ENCODE results near the gene STRN3.

The STRN3 gene

DNA sequence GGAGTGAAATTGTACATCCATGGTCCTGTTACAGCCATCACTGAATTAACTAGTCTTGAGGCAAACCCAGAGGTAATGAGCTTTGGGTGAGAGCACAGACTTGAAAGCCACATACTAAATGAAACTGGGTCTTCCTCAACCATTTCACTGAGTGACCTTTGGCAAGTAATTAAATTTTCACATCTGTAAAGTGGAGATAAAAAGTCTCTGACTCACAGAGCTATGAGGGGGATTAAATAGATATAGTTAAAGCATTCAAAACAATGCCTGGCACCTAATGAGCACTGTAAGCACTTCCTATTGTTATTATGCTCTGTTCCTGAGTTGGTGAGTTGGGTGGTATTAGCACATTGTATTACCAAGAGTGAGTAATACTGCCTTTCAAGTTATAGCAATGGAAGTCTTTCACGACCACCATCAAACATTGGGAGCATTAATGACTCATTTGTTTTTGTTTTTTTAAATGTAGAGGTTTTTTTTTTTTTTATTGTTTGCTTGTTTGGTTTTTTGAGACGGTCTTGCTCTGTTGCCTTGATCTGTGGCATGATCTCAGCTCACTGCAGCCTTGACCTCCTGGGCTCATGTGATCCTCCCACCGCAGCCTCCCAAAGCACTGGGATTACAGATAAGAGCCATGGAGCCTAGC is 12.5 kb upstream of the STRN3 start:
- TF ChIP-seq POLR2AphosphoS5 (IDR thresholded peaks at IDR 0.05; ENCODE audit: low read depth, low read length) (no peak), PAX5 (IDR thresholded peaks at IDR 0.05; ENCODE audit: insufficient read depth, low read length, severe bottlenecking) (no peak), SPI1 (IDR thresholded peaks at IDR 0.05; ENCODE audit: low read depth, low read length) (no peak), TAF1 (IDR thresholded peaks at IDR 0.05; ENCODE audit: low read depth, low read length) (no peak), POLR2A (IDR thresholded peaks at IDR 0.05; ENCODE audit: low read depth, low read length) (no peak)
- FAIRE-seq (no peak), DNase-seq (ENCODE audit: insufficient read length, low spot score) (no peak)

DNA sequence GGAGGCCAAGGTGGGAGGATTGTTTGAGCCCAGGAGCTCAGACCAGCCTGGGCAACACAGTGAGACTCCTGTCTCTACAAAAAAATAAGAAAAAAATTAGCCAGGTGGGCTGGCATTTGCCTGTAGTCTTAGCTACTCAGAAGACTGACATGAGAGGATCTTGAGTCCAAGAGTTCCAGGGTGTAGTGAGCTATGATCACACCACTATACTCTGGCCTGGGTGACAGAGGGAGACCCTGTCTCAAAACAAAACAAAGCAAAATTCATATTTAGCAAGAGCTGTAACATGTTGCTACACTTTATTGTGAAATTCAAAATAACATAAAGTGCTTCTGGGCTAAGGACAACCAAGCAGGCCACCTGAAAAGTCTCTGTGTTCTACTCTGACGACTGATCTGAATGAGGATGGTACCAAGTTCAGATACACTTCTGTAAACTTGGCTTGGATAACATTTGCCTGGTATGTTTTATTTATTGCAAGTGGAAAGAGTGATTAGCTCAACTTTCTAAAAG is 11.6 kb upstream of the STRN3 start:
- no peak for FAIRE-seq
- no peak for TF ChIP-seq TAF1 (IDR thresholded peaks at IDR 0.05; ENCODE audit: low read depth, low read length)
- TF ChIP-seq SPI1 (IDR thresholded peaks at IDR 0.05; ENCODE audit: low read depth, low read length): no peak
- no peak for TF ChIP-seq POLR2AphosphoS5 (IDR thresholded peaks at IDR 0.05; ENCODE audit: low read depth, low read length)
- TF ChIP-seq PAX5 (IDR thresholded peaks at IDR 0.05; ENCODE audit: insufficient read depth, low read length, severe bottlenecking): no peak
- no peak for TF ChIP-seq POLR2A (IDR thresholded peaks at IDR 0.05; ENCODE audit: low read depth, low read length)
- TF ChIP-seq POU2F2 (IDR thresholded peaks at IDR 0.05; ENCODE audit: low read depth, low read length): no peak
- DNase-seq (ENCODE audit: insufficient read length, low spot score): no peak

DNA sequence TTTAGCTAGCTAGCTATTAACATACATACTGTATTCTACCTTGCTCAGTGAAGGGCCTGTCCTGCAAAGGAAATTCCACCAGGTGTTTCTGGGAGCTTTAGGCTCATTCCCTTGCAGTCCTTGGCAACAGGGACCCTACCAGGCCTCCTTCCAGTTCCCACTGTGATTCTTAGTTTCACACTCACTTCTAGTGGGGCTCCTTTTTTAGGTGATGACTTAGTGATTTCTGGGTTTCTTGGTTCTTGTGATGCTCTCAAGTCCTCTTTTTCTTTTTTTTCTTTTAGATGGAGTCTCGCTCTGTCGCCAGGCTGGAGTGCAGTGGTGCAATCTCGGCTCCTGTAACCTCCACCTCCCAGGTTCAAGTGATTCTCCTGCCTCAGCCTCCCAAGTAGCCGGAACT is 10.4 kb upstream of the STRN3 start:
- DNase-seq (ENCODE audit: insufficient read length, low spot score) (no peak), FAIRE-seq (no peak)

DNA sequence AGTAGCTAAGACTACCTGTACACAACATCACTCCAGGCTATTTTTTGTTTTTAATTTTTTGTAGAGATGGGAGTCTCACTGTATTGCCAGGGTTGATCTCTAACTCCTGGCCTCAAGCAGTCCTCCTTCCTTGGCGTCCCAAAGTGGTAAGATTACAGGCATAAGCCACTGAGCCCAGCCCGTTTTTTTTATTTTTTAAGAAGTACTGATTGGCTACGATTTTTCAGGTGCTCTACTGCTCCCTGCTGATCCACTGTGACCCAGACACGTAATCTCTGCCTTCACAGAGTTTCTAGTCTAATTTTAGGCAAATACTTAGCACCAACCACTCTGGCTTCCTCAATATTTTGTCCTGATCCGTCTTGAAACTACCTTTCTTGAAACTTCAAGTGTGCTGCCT is 4.3 kb upstream of the STRN3 start:
- FAIRE-seq (no peak), DNase-seq (ENCODE audit: insufficient read length, low spot score) (no peak)
- TF ChIP-seq POLR2A (IDR thresholded peaks at IDR 0.05; ENCODE audit: low read depth, low read length): no peak
- no peak for TF ChIP-seq POLR2AphosphoS5 (IDR thresholded peaks at IDR 0.05; ENCODE audit: low read depth, low read length)
- no peak for TF ChIP-seq SPI1 (IDR thresholded peaks at IDR 0.05; ENCODE audit: low read depth, low read length)
- TF ChIP-seq TAF1 (IDR thresholded peaks at IDR 0.05; ENCODE audit: low read depth, low read length): no peak
- TF ChIP-seq PAX5 (IDR thresholded peaks at IDR 0.05; ENCODE audit: insufficient read depth, low read length, severe bottlenecking): no peak
- no peak for TF ChIP-seq POU2F2 (IDR thresholded peaks at IDR 0.05; ENCODE audit: low read depth, low read length)

More for the DNA sequence above, 10.4 kb upstream of the STRN3 start:
- TF ChIP-seq POLR2A (IDR thresholded peaks at IDR 0.05; ENCODE audit: low read depth, low read length): no peak
- no peak for TF ChIP-seq POU2F2 (IDR thresholded peaks at IDR 0.05; ENCODE audit: low read depth, low read length)
- TF ChIP-seq POLR2AphosphoS5 (IDR thresholded peaks at IDR 0.05; ENCODE audit: low read depth, low read length): no peak
- no peak for TF ChIP-seq TAF1 (IDR thresholded peaks at IDR 0.05; ENCODE audit: low read depth, low read length)
- no peak for TF ChIP-seq SPI1 (IDR thresholded peaks at IDR 0.05; ENCODE audit: low read depth, low read length)
- no peak for TF ChIP-seq PAX5 (IDR thresholded peaks at IDR 0.05; ENCODE audit: insufficient read depth, low read length, severe bottlenecking)

DNA sequence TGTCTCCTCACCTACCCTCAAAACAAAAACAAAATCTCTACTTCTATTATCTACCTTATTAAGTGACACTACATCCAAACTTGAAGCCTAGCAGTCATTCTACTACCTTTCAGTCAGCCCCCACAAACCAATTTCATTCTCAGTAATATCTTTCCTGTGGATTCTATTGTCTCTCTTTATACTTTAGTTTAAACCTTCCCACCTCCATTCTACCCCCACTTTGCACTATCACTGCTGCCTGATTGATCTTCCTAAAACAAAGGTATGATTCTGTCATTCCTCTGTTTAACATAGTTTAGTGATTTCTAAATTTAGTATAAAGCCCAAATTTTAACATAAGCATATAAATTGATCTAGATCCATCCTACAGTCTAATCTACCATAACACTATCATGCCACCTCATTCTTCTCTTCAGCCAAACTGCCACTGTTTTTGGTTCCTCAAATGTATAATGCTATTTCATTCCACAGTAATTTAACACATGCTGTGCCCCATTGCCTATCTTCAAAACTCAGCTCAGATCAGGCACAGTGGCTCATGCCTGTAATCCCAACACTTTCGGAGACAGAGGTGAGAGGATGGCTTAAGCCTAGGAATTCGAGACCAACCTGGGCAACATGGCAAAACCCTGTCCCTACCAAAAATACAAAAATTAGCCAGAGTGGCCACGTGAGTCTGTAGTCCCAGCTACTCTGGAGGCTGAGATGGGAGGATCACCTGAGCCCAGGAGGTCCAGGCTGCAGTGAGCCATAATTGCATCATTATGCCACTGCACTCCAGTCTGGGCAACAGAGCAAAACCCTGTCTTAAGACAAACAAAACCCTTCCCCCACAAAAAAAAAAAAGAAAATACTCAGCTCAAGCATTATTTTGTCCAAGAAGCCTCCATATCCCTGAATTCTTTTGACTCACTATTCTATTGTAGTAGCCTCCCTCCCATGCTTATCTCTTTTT is 3.1 kb upstream of the STRN3 start:
- DNase-seq (ENCODE audit: insufficient read length, low spot score): no peak
- TF ChIP-seq SPI1 (IDR thresholded peaks at IDR 0.05; ENCODE audit: low read depth, low read length) (no peak), POLR2A (IDR thresholded peaks at IDR 0.05; ENCODE audit: low read depth, low read length) (no peak), POU2F2 (IDR thresholded peaks at IDR 0.05; ENCODE audit: low read depth, low read length) (no peak), PAX5 (IDR thresholded peaks at IDR 0.05; ENCODE audit: insufficient read depth, low read length, severe bottlenecking) (no peak), TAF1 (IDR thresholded peaks at IDR 0.05; ENCODE audit: low read depth, low read length) (no peak), POLR2AphosphoS5 (IDR thresholded peaks at IDR 0.05; ENCODE audit: low read depth, low read length) (no peak)

DNA sequence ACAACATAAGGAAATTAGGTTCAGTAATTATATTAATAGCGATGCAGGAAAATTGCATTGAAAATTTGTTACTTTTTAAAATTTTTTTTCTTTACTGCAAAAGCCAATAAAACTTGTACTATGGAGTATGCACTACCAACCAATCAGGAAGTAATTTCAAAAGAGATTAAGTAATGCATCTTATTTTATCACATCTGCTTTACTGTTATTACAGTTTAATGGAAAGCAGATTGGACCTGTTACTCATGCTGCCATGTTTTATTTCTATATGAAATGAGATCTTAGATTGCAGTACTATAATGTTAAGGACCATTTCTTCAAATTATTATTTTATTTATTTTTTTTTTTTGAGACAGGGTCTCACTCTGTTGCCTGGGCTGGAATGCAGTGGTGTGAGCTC is 1.7 kb upstream of the STRN3 start:
- no peak for DNase-seq (ENCODE audit: insufficient read length, low spot score)
- FAIRE-seq: no peak
- TF ChIP-seq SPI1 (IDR thresholded peaks at IDR 0.05; ENCODE audit: low read depth, low read length): no peak
- no peak for TF ChIP-seq POLR2AphosphoS5 (IDR thresholded peaks at IDR 0.05; ENCODE audit: low read depth, low read length)
- no peak for TF ChIP-seq PAX5 (IDR thresholded peaks at IDR 0.05; ENCODE audit: insufficient read depth, low read length, severe bottlenecking)
- no peak for TF ChIP-seq POU2F2 (IDR thresholded peaks at IDR 0.05; ENCODE audit: low read depth, low read length)
- TF ChIP-seq TAF1 (IDR thresholded peaks at IDR 0.05; ENCODE audit: low read depth, low read length): no peak
- no peak for TF ChIP-seq POLR2A (IDR thresholded peaks at IDR 0.05; ENCODE audit: low read depth, low read length)

More for the DNA sequence above, 3.1 kb upstream of the STRN3 start:
- FAIRE-seq: no peak

DNA sequence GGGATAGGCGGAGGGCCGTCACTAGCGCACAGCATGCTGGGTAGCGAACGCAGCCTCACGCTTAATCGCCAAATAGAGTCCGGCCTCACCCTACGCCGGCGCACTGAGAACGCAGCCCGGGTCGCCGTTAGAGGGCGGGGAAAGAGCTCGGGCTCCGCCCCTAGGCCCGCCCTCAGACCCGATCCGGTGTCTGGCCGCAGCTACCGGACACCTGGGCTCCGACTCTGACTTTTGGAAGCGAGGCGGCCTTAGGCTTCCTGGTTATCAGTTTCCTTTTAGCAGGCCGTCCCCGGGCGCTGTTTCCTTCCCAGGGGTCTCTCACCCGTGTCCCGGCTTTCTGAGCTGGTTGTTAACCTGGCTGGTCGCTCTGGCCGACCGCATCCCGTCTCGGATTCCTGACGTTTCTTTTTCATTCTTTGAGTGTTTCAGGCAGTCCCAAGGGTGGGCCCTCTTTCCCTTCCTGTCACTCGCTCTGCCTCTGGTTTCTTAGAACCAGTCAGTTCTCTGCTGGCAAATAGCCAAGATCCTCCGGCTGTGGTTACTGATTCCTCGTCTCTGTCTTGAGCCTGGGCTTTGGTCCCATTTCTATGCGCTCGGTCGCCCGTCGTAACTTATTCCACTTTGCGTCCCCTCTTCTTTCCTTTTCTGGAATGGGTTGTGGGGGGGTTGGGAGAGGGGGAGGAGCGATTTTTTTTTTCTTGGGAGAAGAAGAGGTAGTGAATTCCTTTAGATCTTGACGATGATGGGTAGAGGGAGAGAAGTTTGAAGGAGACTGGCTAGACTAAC is 464 bp upstream of the STRN3 start:
- TF ChIP-seq POLR2AphosphoS5 (IDR thresholded peaks at IDR 0.05; ENCODE audit: low read depth, low read length): peak; percentile 85
- TF ChIP-seq POU2F2 (IDR thresholded peaks at IDR 0.05; ENCODE audit: low read depth, low read length): 0 out of 2 replicates have a peak, but pooled peaks have one; percentile 11
- no peak for TF ChIP-seq SPI1 (IDR thresholded peaks at IDR 0.05; ENCODE audit: low read depth, low read length)
- no peak for TF ChIP-seq PAX5 (IDR thresholded peaks at IDR 0.05; ENCODE audit: insufficient read depth, low read length, severe bottlenecking)
- TF ChIP-seq TAF1 (IDR thresholded peaks at IDR 0.05; ENCODE audit: low read depth, low read length): no peak; the same call in 1 of the 2 replicates
- peak; percentile 72 for TF ChIP-seq POLR2A (IDR thresholded peaks at IDR 0.05; ENCODE audit: low read depth, low read length)
- FAIRE-seq (peak; percentile 98), DNase-seq (ENCODE audit: insufficient read length, low spot score) (peak; percentile 81)

DNA sequence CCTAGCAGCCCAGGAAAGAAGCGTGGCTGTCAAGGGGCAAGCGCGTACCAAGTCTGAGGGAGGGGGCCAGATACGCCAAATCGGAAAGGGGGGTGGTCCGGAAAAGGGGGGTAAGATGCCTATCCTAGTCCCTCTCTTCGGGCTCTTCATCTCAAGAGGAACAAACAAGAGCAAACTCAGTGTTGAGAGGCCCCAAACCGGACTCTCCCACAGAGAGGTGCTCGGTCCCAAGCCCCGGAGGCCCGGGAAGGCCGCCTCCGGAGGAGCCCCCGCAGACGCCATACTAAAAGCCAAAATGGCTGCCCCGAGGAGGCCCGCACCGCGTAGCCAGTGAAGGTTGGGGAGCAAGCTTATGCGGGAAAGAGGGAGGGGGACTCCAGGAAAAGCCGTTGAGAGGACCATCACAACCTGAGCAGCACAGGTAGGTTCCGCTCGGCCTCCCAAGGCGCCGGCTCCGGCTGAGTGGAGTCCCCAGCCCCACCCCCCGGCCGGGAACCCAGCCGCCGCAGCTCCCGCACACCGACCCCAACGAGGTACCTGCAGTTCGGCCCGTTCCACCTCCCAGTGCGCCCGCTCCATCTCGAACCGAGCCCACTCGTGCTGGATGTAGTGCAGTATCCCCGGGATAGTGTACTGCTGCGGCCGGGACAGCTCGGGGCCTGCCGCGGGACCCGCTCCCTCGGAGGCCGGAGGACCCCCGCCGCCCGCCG is 657 bp downstream of the STRN3 start, which contains the start of gene AP4S1:
Gene AP4S1 (plus strand): TSS at position 283 of the 710 bp plus-strand sequence. CDS start 40,548 bp downstream, outside the sequence.
- FAIRE-seq: peak; percentile 45
- peak; percentile 19 for DNase-seq (ENCODE audit: insufficient read length, low spot score)
- TF ChIP-seq POU2F2 (IDR thresholded peaks at IDR 0.05; ENCODE audit: low read depth, low read length): peak; percentile 20; the same call in 1 of the 2 replicates
- peak; percentile 20; the same call in 1 of the 2 replicates for TF ChIP-seq POLR2AphosphoS5 (IDR thresholded peaks at IDR 0.05; ENCODE audit: low read depth, low read length)
- no peak for TF ChIP-seq SPI1 (IDR thresholded peaks at IDR 0.05; ENCODE audit: low read depth, low read length)
- TF ChIP-seq TAF1 (IDR thresholded peaks at IDR 0.05; ENCODE audit: low read depth, low read length): peak; percentile 91
- no peak for TF ChIP-seq POLR2A (IDR thresholded peaks at IDR 0.05; ENCODE audit: low read depth, low read length)
- peak; percentile 27 for TF ChIP-seq PAX5 (IDR thresholded peaks at IDR 0.05; ENCODE audit: insufficient read depth, low read length, severe bottlenecking)

Data from GM12891 (cell line).